ENCODE data around the gene HBD.

HBD gene

DNA sequence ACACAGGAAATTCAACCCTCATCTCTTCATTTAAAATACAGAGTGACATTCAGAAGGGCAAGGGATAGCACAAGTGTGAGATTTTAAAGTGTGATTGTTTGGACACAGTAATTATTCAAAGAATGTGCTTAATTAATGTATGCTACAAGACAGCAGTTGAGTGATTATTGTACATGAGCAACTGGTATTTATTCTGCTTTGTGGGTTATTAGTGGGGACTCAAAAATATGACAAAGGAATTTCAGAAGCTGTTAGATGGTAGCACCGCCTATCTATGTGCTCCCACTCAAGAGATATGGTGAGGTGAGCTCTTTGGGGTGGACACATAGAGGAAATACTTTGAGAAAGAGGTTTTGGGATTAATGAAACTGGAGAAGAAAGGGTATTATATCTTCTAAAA, 5.8 kb upstream of the HBD start:
- no peak for DNase-seq (ENCODE audit: low read depth)
- H3K4me3 ChIP-seq (ENCODE audit: low read length): no peak overlapping the region
- TF ChIP-seq CTCF (conservative IDR thresholded peaks at IDR 0.05; ENCODE audit: low read length): no peak

- H3K4me3 ChIP-seq (ENCODE audit: low read length): no peak overlapping the region
- no peak for TF ChIP-seq CTCF (conservative IDR thresholded peaks at IDR 0.05; ENCODE audit: low read length)
- DNase-seq (ENCODE audit: low read depth): no peak
Measured at GRCh38 chr11:5239046-5239445, 4.8 kb upstream of the HBD start.

DNA sequence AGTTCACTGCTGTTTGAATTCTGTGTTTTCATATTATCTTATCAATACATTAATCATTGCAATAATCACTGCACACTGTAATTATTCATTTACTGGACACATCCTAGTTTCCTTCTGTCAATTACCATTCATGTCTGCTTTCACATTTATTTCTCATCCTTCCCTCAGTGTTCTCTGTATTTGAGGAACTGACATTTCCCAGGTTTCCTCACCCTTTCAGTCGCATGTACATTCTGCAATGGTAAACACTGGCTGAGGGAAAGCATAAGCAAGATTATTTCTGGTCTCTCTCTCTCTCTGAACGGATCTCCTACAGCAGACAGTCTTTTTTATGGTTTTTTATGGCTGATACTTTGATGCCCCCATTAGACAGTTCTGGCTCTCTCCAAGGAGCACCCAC, 4.2 kb upstream of the HBD start:
- no peak for TF ChIP-seq CTCF (conservative IDR thresholded peaks at IDR 0.05; ENCODE audit: low read length)
- DNase-seq (ENCODE audit: low read depth): no peak
- H3K4me3 ChIP-seq (ENCODE audit: low read length): no peak overlapping the region

GRCh38 chr11:5237420-5237819, 3.1 kb upstream of the HBD start:
- H3K4me3 ChIP-seq (ENCODE audit: low read length): no peak overlapping the region
- no peak for TF ChIP-seq CTCF (conservative IDR thresholded peaks at IDR 0.05; ENCODE audit: low read length)
- DNase-seq (ENCODE audit: low read depth): no peak

- no peak overlapping the region for H3K4me3 ChIP-seq (ENCODE audit: low read length)
- TF ChIP-seq CTCF (conservative IDR thresholded peaks at IDR 0.05; ENCODE audit: low read length): no peak
- no peak for DNase-seq (ENCODE audit: low read depth)
Measured at GRCh38 chr11:5235364-5236095, 1.2 kb upstream of the HBD start.

DNA sequence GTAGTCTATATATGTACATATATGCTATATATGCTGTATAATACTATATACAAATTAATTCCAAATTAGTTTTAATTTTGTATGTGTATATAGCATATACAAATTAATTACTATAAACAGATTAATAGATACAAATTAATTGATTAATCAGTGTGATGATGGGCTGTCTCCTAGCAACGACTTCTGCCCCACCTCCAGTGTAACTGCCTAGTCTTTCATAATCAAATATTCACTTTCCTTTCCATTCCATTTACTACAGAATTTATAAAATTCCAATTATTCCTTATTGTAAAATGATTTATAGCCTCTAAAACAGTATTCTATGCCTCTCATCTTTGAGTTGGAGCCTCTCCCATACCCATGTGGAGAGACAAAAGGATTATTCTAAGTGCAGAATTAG, 976 bp downstream of the HBD start:
- no peak overlapping the region for H3K4me3 ChIP-seq (ENCODE audit: low read length)
- no peak for DNase-seq (ENCODE audit: low read depth)
- no peak for TF ChIP-seq CTCF (conservative IDR thresholded peaks at IDR 0.05; ENCODE audit: low read length)

DNA sequence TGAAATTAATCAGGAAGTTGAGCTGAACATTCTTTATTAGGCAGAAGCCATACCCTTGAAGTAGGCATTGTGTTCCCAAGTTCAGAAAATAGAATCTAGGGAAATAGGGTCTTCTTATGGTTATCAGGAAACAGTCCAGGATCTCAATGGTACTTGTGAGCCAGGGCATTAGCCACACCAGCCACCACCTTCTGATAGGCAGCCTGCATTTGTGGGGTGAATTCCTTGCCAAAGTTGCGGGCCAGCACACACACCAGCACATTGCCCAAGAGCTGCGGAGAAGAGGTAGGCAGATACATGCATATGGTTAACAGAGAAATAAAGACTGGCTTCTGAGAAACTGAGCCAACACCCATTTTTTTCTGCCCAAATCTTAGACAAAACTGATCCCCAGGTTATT, 1.5 kb downstream of the HBD start:
- DNase-seq (ENCODE audit: low read depth): no peak
- no peak for TF ChIP-seq CTCF (conservative IDR thresholded peaks at IDR 0.05; ENCODE audit: low read length)
- H3K4me3 ChIP-seq (ENCODE audit: low read length): no peak overlapping the region
